ENCODE data around the gene ADAM10.

The ADAM10 gene

GRCh38 chr15:58595516-58596263 lies 153.8 kb downstream of the ADAM10 start:
- no peaks in the 10 kb centered on the region for H4K20me1 ChIP-seq (ENCODE audit: insufficient read depth, low read length)
- H3K4me1 ChIP-seq (ENCODE audit: insufficient read depth, low read length, severe bottlenecking): peaks cover 3% of the 10 kb centered on the region
- no peak overlapping the region for H3K4me2 ChIP-seq (ENCODE audit: low read length)
- no peak overlapping the region for H3K4me3 ChIP-seq (ENCODE audit: low read depth, low read length, poor library complexity, severe bottlenecking)
- no peaks in the 10 kb centered on the region for H3F3A ChIP-seq (ENCODE audit: insufficient read depth, low read length)
- no peak overlapping the region for H3K9ac ChIP-seq (ENCODE audit: low read length)
- no peak overlapping the region for H3K27ac ChIP-seq (ENCODE audit: low read depth, low read length, poor library complexity, severe bottlenecking)
- no peak overlapping the region for H2AFZ ChIP-seq (ENCODE audit: low read length)
- no peaks in the 10 kb centered on the region for H3K27me3 ChIP-seq (ENCODE audit: insufficient read depth, low read length)
- H3K79me2 ChIP-seq (ENCODE audit: insufficient read depth, low read length): no peaks in the 10 kb centered on the region
- H3K9me2 ChIP-seq (ENCODE audit: low read depth, low read length): no peaks in the 10 kb centered on the region
- H3K36me3 ChIP-seq (ENCODE audit: insufficient read depth, low read length): peaks cover 37% of the 10 kb centered on the region
- TF ChIP-seq, protein P1, sequence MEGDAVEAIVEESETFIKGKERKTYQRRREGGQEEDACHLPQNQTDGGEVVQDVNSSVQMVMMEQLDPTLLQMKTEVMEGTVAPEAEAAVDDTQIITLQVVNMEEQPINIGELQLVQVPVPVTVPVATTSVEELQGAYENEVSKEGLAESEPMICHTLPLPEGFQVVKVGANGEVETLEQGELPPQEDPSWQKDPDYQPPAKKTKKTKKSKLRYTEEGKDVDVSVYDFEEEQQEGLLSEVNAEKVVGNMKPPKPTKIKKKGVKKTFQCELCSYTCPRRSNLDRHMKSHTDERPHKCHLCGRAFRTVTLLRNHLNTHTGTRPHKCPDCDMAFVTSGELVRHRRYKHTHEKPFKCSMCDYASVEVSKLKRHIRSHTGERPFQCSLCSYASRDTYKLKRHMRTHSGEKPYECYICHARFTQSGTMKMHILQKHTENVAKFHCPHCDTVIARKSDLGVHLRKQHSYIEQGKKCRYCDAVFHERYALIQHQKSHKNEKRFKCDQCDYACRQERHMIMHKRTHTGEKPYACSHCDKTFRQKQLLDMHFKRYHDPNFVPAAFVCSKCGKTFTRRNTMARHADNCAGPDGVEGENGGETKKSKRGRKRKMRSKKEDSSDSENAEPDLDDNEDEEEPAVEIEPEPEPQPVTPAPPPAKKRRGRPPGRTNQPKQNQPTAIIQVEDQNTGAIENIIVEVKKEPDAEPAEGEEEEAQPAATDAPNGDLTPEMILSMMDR (IDR thresholded peaks at IDR 0.05; ENCODE audit: low read length): no peak
- no peak for TF ChIP-seq EZH2 (IDR thresholded peaks at IDR 0.05; ENCODE audit: borderline replicate concordance, low read length)
- H3K9me3 ChIP-seq (ENCODE audit: low read length): no peaks in the 10 kb centered on the region

DNA sequence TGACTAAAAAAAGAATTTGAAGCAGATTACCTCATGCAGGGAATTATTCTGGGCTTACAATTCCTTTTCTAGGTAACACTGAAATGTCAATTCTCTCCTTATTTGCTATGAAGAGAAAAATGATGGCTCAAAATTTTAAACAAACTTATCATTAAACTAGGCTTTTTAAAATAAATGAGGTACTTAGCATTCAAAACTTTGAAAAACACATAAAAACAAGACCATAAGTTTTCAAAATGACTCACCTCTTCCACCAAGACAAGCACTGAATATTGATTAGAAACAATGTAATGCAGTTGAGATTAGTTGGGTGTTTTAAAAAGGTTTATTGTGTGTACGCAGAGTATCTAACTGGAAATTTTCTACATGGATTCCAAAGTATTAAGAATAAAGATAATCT lies 154.6 kb downstream of the ADAM10 start:
- no peak for TF ChIP-seq EZH2 (IDR thresholded peaks at IDR 0.05; ENCODE audit: borderline replicate concordance, low read length)
- TF ChIP-seq, protein P1 (IDR thresholded peaks at IDR 0.05; ENCODE audit: low read length): no peak
- Histone ChIP-seq H3F3A (ENCODE audit: insufficient read depth, low read length) (no peaks in the 10 kb centered on the region), H3K9me2 (ENCODE audit: low read depth, low read length) (no peaks in the 10 kb centered on the region), H4K20me1 (ENCODE audit: insufficient read depth, low read length) (no peaks in the 10 kb centered on the region), H3K4me2 (ENCODE audit: low read length) (no peak overlapping the region), H3K9me3 (ENCODE audit: low read length) (no peaks in the 10 kb centered on the region), H3K79me2 (ENCODE audit: insufficient read depth, low read length) (no peaks in the 10 kb centered on the region), H3K36me3 (ENCODE audit: insufficient read depth, low read length) (peaks cover 37% of the 10 kb centered on the region), H3K4me1 (ENCODE audit: insufficient read depth, low read length, severe bottlenecking) (peaks cover 9% of the 10 kb centered on the region), H2AFZ (ENCODE audit: low read length) (no peak overlapping the region), H3K27me3 (ENCODE audit: insufficient read depth, low read length) (no peaks in the 10 kb centered on the region), H3K4me3 (ENCODE audit: low read depth, low read length, poor library complexity, severe bottlenecking) (no peak overlapping the region), H3K9ac (ENCODE audit: low read length) (no peak overlapping the region), H3K27ac (ENCODE audit: low read depth, low read length, poor library complexity, severe bottlenecking) (no peak overlapping the region)

GRCh38 chr15:58593870-58594269 lies 155.6 kb downstream of the ADAM10 start:
- Histone ChIP-seq H3K79me2 (ENCODE audit: insufficient read depth, low read length) (no peaks in the 10 kb centered on the region), H3K9me3 (ENCODE audit: low read length) (no peaks in the 10 kb centered on the region), H3K9me2 (ENCODE audit: low read depth, low read length) (no peaks in the 10 kb centered on the region), H3K4me1 (ENCODE audit: insufficient read depth, low read length, severe bottlenecking) (peaks cover 19% of the 10 kb centered on the region), H3K27ac (ENCODE audit: low read depth, low read length, poor library complexity, severe bottlenecking) (no peak overlapping the region), H3K9ac (ENCODE audit: low read length) (no peak overlapping the region), H4K20me1 (ENCODE audit: insufficient read depth, low read length) (no peaks in the 10 kb centered on the region), H3F3A (ENCODE audit: insufficient read depth, low read length) (no peaks in the 10 kb centered on the region), H3K36me3 (ENCODE audit: insufficient read depth, low read length) (peaks cover 33% of the 10 kb centered on the region), H3K27me3 (ENCODE audit: insufficient read depth, low read length) (no peaks in the 10 kb centered on the region), H2AFZ (ENCODE audit: low read length) (no peak overlapping the region), H3K4me2 (ENCODE audit: low read length) (no peak overlapping the region), H3K4me3 (ENCODE audit: low read depth, low read length, poor library complexity, severe bottlenecking) (no peak overlapping the region)
- TF ChIP-seq, protein P1 (IDR thresholded peaks at IDR 0.05; ENCODE audit: low read length): no peak
- no peak for TF ChIP-seq EZH2 (IDR thresholded peaks at IDR 0.05; ENCODE audit: borderline replicate concordance, low read length)

All from OCI-LY1 (cell line).